HG02840 (cell line): ENCODE results near the gene PPP1R36.
"Not testable (repeated sequence)": the region's sequence is repeated elsewhere in the genome, so short reads cannot be mapped to it uniquely, and the experiment has no call there.

Experiments used
- ATAC-seq: cut with Tn5 transposase; IDR thresholded peaks from one replicate; pipeline ENCODE4 v1.9.1; 2021; ENCODE audit warnings: mild to moderate bottlenecking, moderate library complexity, moderate number of reproducible peaks; ENCODE audit not compliant: unreplicated experiment, low FRiP score

PPP1R36 gene

GRCh38 chr14:64610049-64610746 lies 60.4 kb downstream of the PPP1R36 start:
- ATAC-seq, result no peak

GRCh38 chr14:64611358-64612020 lies 61.7 kb downstream of the PPP1R36 start:
- no peak for ATAC-seq

- ATAC-seq, result no peak
Measured at GRCh38 chr14:64612021-64612380, 62.2 kb downstream of the PPP1R36 start.

DNA sequence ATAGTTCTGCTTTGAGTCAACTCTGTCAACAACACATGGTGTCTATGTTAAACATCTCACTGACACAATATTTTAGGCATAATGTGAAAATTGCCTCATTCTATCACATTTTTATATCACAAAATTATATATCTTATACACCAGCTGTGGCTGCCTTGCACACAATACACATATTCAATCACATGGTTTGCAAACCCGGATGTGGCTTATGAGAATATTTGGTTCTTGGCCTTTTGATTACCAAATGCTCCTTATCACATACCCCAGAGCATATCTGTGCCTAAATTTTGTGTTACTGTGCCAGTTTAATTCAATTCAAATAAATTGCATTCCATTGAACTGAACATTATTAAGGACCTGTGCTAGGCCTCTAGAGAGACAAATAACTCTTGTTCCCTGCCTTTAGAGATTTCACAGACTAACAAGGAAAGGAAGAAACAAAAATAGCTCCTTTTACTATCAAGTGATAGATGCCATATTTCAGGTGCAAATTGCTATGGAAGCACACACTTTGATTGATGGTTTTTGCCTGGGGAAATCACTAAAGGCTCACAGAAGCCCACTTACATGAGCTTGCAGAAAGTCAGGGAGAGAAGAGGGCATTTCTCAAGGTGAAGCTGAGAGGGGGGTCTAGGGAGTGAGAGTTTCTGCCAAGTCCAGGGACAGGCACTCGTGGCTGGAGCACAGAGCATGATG lies 63.4 kb downstream of the PPP1R36 start:
- no peak for ATAC-seq

DNA sequence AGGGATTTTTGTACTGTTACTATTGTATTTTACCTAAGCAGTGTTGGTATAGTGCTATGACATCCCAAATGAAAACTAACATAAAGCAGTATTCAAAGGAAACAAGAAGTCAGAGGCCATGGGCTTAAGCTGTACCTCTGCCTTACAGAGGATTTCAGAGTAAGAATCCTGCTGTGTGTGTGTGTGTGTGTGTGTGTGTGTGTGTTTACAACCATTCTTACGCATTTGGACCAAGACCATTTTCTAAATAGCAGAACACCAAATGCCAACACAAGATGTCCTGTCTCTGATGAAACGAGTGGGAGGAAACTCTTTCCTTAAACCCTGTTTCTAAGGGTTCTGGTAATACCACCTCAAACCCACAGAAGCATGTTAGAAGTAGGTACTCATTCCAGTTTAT lies 64.4 kb downstream of the PPP1R36 start:
- no peak for ATAC-seq

DNA sequence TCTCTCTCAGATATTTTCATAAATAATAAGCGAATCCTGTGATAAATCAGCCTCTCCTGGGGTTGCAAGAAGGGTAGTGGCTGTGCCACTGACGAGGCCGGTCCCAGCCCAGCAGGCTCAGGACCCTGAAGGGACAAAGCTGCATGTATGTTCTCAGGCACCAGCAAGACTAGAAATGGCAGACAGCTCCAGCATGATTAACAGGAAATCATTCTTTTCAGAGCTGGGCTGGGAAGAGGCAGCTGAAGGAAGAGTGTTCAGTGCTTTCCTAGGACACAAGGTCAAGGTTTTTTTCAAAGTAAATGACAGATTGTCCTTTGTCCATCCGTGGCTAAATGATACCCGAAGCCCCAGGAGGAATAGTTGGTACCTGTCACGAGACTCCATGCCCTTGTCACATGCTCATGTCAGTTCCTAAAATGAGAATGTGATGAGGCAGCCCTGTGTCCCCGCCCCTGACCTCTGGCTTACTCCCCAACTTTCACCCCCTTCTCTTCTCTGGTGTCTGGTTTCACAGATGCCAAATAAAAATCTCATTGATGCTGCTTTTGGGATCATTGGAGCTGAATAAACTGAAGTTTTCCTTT lies 65.1 kb downstream of the PPP1R36 start:
- no peak for ATAC-seq

- not testable (repeated sequence) for ATAC-seq
Measured at GRCh38 chr14:64617872-64618408, 68.2 kb downstream of the PPP1R36 start.

- no peak for ATAC-seq
Measured at GRCh38 chr14:64620910-64621309, 71.1 kb downstream of the PPP1R36 start.

DNA sequence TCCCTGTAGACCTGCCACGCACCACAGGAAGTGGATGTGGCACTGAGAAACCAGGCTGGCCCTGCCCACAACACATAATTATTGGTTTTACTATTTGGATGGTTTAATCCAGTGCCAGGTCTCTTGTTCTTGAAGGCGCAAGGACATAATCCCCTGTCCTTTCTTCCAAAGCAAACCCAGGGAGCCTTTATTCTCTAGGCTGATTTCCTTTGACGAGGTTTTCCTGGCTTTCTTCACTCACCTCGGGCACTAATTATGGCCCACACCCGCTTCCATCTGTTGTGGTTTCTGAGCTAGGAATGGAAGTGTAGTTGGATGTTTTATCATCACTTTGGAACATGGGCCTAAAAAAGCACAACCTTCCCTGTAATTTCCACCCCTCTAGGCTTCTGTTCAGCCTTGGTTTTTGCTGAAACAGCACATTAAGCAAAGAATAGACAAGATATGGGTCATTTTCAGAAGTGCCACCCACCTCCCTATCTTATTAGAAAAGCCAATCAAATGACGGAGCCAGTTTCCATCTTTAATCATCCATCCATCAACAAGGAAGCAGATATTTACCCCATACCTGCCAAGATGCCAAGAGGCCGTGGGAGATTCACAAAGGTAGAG lies 73.9 kb downstream of the PPP1R36 start:
- ATAC-seq, result no peak

DNA sequence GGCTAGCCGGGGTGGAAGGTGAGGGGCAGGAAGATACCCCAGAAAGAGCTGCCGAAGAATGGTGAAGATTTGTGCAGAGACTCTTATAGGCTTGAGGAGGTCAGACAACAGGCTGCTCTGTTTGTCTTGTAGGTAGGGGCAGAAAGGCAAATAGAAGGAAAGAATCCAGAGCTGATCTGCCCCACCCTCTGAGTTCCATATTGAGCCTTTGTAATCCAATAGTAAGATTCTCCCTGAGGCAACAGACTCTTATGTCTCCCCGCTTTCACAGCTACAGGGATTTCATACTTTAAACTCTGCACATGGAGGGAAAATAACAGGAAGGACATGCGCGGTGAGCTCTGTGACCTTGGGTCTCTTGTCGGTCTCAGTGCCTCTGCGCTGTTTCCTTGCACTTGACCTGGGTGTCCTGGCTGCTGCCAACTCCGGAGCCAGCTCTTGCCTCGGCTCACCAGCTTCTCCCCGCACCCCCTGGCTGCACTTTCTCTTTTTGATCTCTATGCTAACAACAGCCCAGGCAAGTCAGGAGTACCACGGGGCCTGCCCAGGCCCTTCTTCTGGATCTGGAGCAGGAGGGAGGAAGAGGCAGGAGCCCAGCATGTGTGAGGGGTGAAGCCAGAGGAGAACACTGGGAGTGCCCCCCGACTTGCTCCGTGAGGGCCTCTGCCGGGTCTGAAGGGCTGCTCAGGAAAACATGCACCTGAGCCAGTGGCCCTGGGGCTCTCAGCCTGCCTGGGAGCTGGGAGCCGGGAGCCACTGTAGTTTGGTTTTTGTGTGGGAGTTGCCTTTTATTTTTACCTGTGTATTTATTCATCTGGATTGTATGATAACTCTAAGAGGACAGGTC lies 75.8 kb downstream of the PPP1R36 start:
- ATAC-seq, result no peak

DNA sequence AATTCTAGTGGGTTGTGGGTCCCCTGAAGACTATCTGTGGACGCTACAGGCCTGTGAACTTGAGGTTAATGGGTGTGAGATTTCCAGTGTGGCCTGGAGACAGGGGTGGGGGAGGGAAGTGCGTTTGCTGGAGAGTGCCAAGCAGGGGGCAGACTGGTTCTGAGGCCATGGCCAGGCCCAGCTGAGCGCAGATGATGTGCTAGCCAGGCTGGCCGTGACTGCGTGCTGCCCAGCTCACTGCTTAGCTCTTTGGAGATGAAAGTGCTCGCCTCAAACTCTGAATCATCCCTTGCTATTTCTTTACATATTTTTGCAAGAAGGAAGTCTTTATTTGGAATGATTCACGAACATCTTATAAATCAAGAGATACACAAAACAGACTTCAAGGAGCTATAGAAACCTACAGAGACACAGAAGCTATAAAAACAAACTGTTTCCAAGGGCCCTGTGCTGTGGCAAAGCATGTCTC lies 79.2 kb downstream of the PPP1R36 start:
- ATAC-seq, result no peak

DNA sequence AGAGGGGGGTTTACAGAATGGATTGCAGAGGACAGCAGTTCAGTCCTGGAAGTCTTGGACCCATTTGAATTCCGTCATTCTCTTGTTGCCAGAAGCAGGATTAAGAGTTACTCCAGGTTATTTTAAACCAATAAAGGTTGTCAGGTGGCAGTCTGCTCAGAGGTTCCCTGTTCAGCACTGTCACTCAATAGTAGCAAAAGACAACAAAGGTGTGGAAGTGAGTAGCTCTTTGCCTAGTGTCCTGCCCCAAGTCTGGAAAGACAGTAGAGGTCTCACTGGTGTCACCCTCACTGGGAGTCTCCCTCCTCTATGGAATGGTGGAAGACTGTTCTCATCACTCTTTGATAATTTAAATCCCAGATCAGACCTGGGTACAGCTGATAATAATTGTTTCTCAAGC lies 81.0 kb downstream of the PPP1R36 start:
- no peak for ATAC-seq

DNA sequence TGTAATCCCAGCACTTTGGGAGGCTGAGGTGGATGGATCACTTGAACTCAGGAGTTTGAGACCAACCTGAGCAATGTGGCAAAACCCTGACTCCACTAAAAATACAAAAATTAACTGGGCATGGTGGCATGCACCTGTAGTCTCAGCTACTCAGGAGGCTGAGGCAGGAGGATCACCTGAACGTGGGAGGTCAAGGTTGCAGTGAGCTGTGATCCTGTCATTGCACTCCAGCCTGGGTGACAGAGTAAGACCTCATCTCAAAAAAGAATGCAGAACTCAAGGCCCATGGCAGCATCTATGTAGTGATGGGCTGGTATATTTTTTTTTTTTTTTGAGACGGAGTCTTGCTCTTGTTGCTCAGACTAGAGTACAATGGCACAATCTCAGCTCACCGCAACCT lies 81.5 kb downstream of the PPP1R36 start:
- ATAC-seq, result not testable (repeated sequence)

GRCh38 chr14:64632056-64632455 lies 82.3 kb downstream of the PPP1R36 start:
- ATAC-seq, result no peak

GRCh38 chr14:64634558-64634957 lies 84.8 kb downstream of the PPP1R36 start:
- ATAC-seq, result no peak

- no peak for ATAC-seq
Measured at GRCh38 chr14:64636208-64636979, 86.6 kb downstream of the PPP1R36 start.

DNA sequence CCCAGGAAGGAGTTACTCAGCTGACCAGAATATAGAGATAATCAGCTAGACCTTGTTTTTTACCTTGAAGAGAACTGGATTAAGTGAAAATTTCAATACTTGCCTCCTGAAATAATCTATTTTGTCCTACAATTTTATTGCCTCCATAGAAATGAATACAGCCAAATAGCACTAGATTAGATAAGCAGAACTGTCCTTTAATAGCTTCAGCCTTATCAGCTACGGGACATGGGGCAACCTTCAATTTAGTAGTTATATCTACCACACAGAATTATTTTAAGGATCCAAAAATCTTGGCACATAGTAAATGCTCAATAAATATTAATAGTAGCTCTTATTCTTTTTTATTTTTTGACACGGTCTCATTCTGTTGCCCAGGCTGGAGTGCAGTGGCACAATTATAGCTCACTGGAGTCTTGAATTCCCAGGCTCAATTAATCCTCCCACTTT lies 87.2 kb downstream of the PPP1R36 start:
- ATAC-seq, result no peak

GRCh38 chr14:64637735-64638473 lies 88.1 kb downstream of the PPP1R36 start:
- no peak for ATAC-seq
